Liver (tissue), 9 donors: ENCODE data around the gene M1AP. TPM values are rescaled to one million over a fixed set of nuclear protein-coding genes. Genes with fewer than 3 reads are reported as not detected.

Source experiments
- DNase-seq: peaks from one replicate; pipeline ENCODE4 v3.0.0-alpha.2; 2017; ENCODE audit warnings: low spot score
- H3K27ac ChIP-seq, 2 donors: one replicate each; pipeline ENCODE4 v1.7.0; 2013; ENCODE audit warnings: inconsistent platforms in 2 of 2, low read length in 2 of 2, control low read depth in 1 of 2, low read depth in 1 of 2, mild to moderate bottlenecking in 1 of 2
- H3K27me3 ChIP-seq, 4 donors: one replicate each; pipeline versions ENCODE4 v1.6.1 to v1.7.0; 2013; ENCODE audit warnings: low read length in 3 of 4, inconsistent platforms in 1 of 4, mild to moderate bottlenecking in 1 of 4, moderate library complexity in 1 of 4; ENCODE audit not compliant: control insufficient read depth in 4 of 4, insufficient read depth in 4 of 4
- H3K36me3 ChIP-seq, 4 donors: one replicate each; pipeline versions ENCODE4 v1.6.1 to v1.7.0; 2013; ENCODE audit warnings: low read length in 3 of 4, mild to moderate bottlenecking in 3 of 4, low read depth in 1 of 4, moderate library complexity in 1 of 4; ENCODE audit not compliant: control insufficient read depth in 4 of 4, insufficient read depth in 3 of 4
- H3K4me1 ChIP-seq, 4 donors: one replicate each; pipeline versions ENCODE4 v1.6.1 to v1.7.0; 2013; ENCODE audit warnings: low read length in 3 of 4, mild to moderate bottlenecking in 3 of 4, moderate library complexity in 1 of 4; ENCODE audit not compliant: control insufficient read depth in 4 of 4, insufficient read depth in 4 of 4
- H3K4me3 ChIP-seq, 3 donors: one replicate each; pipeline versions ENCODE4 v1.6.1 to v1.7.0; 2013; ENCODE audit warnings: low read length in 3 of 3, control low read depth in 1 of 3, low read depth in 1 of 3, mild to moderate bottlenecking in 1 of 3
- H3K9ac ChIP-seq, 2 donors: one replicate each; pipeline ENCODE4 v1.7.0; 2013; ENCODE audit warnings: low read length in 2 of 2, mild to moderate bottlenecking in 2 of 2, moderate library complexity in 2 of 2, control low read depth in 1 of 2, low read depth in 1 of 2
- H3K9me3 ChIP-seq, 4 donors: one replicate each; pipeline versions ENCODE4 v1.6.1 to v1.7.0; 2013; ENCODE audit warnings: low read length in 3 of 4; ENCODE audit not compliant: control insufficient read depth in 4 of 4
- EGR1 ChIP-seq, 2 donors: IDR thresholded peaks; 2 replicates each; pipeline ENCODE4 v1.6.1; 2016 to 2018; ENCODE audit warnings: antibody characterized with exemption in 2 of 2, low read depth in 2 of 2
- FOXA1 ChIP-seq: IDR thresholded peaks from 2 replicates; pipeline ENCODE4 v1.6.1; 2016; ENCODE audit warnings: antibody characterized with exemption
- FOXA2 ChIP-seq: IDR thresholded peaks from 2 replicates; pipeline ENCODE4 v1.6.1; 2016; ENCODE audit warnings: antibody characterized with exemption
- GABPA ChIP-seq, 2 donors: IDR thresholded peaks in 1 of 2; conservative IDR thresholded peaks in 1 of 2; 2 replicates each; pipeline ENCODE4 v1.6.1; 2016; ENCODE audit warnings: antibody characterized with exemption in 2 of 2, mild to moderate bottlenecking in 1 of 2, moderate library complexity in 1 of 2
- HNF4A ChIP-seq, 2 donors: conservative IDR thresholded peaks; 2 replicates each; pipeline ENCODE4 v1.6.1; 2016; ENCODE audit warnings: antibody characterized with exemption in 2 of 2, mild to moderate bottlenecking in 2 of 2
- HNF4G ChIP-seq: IDR thresholded peaks from 2 replicates; pipeline ENCODE4 v1.6.1; 2016; ENCODE audit warnings: antibody characterized with exemption
- JUND ChIP-seq, 2 donors: IDR thresholded peaks; 2 replicates each; pipeline ENCODE4 v1.6.1; 2016; ENCODE audit warnings: antibody characterized with exemption in 2 of 2
- NR2F2 ChIP-seq: IDR thresholded peaks from 2 replicates; pipeline ENCODE4 v1.6.1; 2016; ENCODE audit warnings: antibody characterized with exemption
- RAD21 ChIP-seq, 2 donors: IDR thresholded peaks; 2 replicates each; pipeline ENCODE4 v1.6.1; 2016; ENCODE audit warnings: antibody characterized with exemption in 2 of 2, mild to moderate bottlenecking in 2 of 2
- RXRA ChIP-seq, 2 donors: IDR thresholded peaks; 2 replicates each; pipeline ENCODE4 v1.6.1; 2017 to 2018; ENCODE audit warnings: antibody characterized with exemption in 2 of 2, mild to moderate bottlenecking in 1 of 2
- SP1 ChIP-seq: IDR thresholded peaks from 2 replicates; pipeline ENCODE4 v1.6.1; 2018; ENCODE audit warnings: antibody characterized with exemption, mild to moderate bottlenecking
- TAF1 ChIP-seq: conservative IDR thresholded peaks from 2 replicates; pipeline ENCODE4 v1.6.1; 2016; ENCODE audit warnings: antibody characterized with exemption, mild to moderate bottlenecking
- YY1 ChIP-seq: IDR thresholded peaks from 2 replicates; pipeline ENCODE4 v1.6.1; 2016; ENCODE audit warnings: antibody characterized with exemption, mild to moderate bottlenecking
- WGBS: extraction: QIAGEN DNeasy Blood & Tissue Kit; methylation state at CpG from one replicate; pipeline ENCODE4 v1.1.7; 2013; 5-methylcytosine and 5-hydroxymethylcytosine counted together
- polyA plus RNA-seq, 2 donors: library from polyadenylated mRNA; stranded (reverse) in 1 of 2; unstranded in 1 of 2; fragments of 200-250 nt in 1 of 2; fragments of >200 nt in 1 of 2; fragmentation: Nextera tagmentation in 1 of 2; extraction: Ambion mirVana in 1 of 2; gene quantifications; one replicate each; pipeline versions ENCODE4 v1.2.1 to v1.2.3, GENCODE V29; 2013 to 2015
- total RNA-seq, 2 donors: library from RNA; depleted of rRNA; stranded (reverse); fragments of >200 nt; gene quantifications; one replicate each; pipeline ENCODE4 v1.2.3, GENCODE V29; 2014
- TF ChIP-seq, protein P1 (sequence below): IDR thresholded peaks from 2 replicates; pipeline ENCODE4 v1.6.1; 2016; ENCODE audit warnings: antibody characterized with exemption
- TF ChIP-seq, protein P2 (sequence below): IDR thresholded peaks from 2 replicates; pipeline ENCODE4 v1.6.1; 2016; ENCODE audit warnings: antibody characterized with exemption, mild to moderate bottlenecking
- TF ChIP-seq, protein P3 (sequence below): fragments of 150-350 bp; IDR thresholded peaks from 2 replicates; pipeline ENCODE4 v1.5.1; 2017; ENCODE audit warnings: improper control_type of control experiment, low read depth, low read length; ENCODE audit not compliant: missing input control
- TF ChIP-seq, protein P4 (sequence below): IDR thresholded peaks from 2 replicates; pipeline ENCODE4 v1.6.1; 2016; ENCODE audit warnings: antibody characterized with exemption
- TF ChIP-seq, protein P5 (sequence below): IDR thresholded peaks from 2 replicates; pipeline ENCODE4 v1.6.1; 2016; ENCODE audit warnings: antibody characterized with exemption
- donor health status: healthy.
- donor health status: healthy.
- donor health status: healthy.
- donor health status: healthy.
- donor health status: healthy.

Gene M1AP, protein sequence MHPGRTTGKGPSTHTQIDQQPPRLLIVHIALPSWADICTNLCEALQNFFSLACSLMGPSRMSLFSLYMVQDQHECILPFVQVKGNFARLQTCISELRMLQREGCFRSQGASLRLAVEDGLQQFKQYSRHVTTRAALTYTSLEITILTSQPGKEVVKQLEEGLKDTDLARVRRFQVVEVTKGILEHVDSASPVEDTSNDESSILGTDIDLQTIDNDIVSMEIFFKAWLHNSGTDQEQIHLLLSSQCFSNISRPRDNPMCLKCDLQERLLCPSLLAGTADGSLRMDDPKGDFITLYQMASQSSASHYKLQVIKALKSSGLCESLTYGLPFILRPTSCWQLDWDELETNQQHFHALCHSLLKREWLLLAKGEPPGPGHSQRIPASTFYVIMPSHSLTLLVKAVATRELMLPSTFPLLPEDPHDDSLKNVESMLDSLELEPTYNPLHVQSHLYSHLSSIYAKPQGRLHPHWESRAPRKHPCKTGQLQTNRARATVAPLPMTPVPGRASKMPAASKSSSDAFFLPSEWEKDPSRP
- total RNA-seq: under 1 TPM; under 0.01 to 0.09 TPM
- under 1 TPM; 0.06 to 0.38 TPM for polyA plus RNA-seq

DNA sequence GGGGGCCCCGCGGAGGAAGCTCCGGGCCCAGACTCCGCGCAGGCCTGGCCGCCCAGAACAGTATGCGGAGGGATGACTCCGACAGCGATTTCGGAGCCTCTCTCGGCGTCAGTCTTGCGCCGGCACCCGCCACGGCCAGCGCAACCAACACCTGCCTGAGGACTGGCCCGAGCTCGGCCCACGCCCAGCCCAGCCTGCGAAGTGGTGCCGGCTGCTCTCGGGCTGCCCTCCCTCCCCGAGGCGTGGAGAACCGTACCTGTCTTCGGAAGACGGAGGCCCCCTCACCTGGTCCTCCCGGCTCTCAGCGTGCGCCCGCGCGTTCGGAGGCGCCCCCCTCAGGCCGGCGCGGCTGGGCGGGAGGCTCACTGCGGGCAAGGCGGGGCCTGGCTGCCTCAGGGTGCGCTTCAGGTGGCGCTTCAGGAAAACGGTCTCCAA is at the start of gene M1AP:
TSS of gene M1AP (minus strand) at position 322 of the 435 bp plus-strand sequence. CDS start 8,055 bp downstream, outside the sequence.
- DNase-seq: no peak
- no peak within 1 kb of the TSS for H3K9ac ChIP-seq
- H3K4me3 ChIP-seq: no peak within 1 kb of the TSS
- TF ChIP-seq YY1 (no peak), NR2F2 (no peak), RAD21 (IDR thresholded peaks at IDR 0.05) (no peak), FOXA2 (no peak), FOXA1 (no peak), SP1 (no peak), TAF1 (no peak), HNF4A (conservative IDR thresholded peaks at IDR 0.05) (no peak), RXRA (IDR thresholded peaks at IDR 0.05) (no peak), EGR1 (IDR thresholded peaks at IDR 0.05; ENCODE audit: low read depth in 2 of 2) (no peak), HNF4G (no peak), GABPA (IDR thresholded peaks at IDR 0.05 in 1 of 2, conservative IDR thresholded peaks at IDR 0.05 in 1 of 2) (no peak), JUND (IDR thresholded peaks at IDR 0.05) (no peak)
- TF ChIP-seq, protein P1, sequence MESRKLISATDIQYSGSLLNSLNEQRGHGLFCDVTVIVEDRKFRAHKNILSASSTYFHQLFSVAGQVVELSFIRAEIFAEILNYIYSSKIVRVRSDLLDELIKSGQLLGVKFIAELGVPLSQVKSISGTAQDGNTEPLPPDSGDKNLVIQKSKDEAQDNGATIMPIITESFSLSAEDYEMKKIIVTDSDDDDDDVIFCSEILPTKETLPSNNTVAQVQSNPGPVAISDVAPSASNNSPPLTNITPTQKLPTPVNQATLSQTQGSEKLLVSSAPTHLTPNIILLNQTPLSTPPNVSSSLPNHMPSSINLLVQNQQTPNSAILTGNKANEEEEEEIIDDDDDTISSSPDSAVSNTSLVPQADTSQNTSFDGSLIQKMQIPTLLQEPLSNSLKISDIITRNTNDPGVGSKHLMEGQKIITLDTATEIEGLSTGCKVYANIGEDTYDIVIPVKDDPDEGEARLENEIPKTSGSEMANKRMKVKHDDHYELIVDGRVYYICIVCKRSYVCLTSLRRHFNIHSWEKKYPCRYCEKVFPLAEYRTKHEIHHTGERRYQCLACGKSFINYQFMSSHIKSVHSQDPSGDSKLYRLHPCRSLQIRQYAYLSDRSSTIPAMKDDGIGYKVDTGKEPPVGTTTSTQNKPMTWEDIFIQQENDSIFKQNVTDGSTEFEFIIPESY: no peak
- TF ChIP-seq, protein P2, sequence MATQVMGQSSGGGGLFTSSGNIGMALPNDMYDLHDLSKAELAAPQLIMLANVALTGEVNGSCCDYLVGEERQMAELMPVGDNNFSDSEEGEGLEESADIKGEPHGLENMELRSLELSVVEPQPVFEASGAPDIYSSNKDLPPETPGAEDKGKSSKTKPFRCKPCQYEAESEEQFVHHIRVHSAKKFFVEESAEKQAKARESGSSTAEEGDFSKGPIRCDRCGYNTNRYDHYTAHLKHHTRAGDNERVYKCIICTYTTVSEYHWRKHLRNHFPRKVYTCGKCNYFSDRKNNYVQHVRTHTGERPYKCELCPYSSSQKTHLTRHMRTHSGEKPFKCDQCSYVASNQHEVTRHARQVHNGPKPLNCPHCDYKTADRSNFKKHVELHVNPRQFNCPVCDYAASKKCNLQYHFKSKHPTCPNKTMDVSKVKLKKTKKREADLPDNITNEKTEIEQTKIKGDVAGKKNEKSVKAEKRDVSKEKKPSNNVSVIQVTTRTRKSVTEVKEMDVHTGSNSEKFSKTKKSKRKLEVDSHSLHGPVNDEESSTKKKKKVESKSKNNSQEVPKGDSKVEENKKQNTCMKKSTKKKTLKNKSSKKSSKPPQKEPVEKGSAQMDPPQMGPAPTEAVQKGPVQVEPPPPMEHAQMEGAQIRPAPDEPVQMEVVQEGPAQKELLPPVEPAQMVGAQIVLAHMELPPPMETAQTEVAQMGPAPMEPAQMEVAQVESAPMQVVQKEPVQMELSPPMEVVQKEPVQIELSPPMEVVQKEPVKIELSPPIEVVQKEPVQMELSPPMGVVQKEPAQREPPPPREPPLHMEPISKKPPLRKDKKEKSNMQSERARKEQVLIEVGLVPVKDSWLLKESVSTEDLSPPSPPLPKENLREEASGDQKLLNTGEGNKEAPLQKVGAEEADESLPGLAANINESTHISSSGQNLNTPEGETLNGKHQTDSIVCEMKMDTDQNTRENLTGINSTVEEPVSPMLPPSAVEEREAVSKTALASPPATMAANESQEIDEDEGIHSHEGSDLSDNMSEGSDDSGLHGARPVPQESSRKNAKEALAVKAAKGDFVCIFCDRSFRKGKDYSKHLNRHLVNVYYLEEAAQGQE: no peak
- TF ChIP-seq, protein P3, sequence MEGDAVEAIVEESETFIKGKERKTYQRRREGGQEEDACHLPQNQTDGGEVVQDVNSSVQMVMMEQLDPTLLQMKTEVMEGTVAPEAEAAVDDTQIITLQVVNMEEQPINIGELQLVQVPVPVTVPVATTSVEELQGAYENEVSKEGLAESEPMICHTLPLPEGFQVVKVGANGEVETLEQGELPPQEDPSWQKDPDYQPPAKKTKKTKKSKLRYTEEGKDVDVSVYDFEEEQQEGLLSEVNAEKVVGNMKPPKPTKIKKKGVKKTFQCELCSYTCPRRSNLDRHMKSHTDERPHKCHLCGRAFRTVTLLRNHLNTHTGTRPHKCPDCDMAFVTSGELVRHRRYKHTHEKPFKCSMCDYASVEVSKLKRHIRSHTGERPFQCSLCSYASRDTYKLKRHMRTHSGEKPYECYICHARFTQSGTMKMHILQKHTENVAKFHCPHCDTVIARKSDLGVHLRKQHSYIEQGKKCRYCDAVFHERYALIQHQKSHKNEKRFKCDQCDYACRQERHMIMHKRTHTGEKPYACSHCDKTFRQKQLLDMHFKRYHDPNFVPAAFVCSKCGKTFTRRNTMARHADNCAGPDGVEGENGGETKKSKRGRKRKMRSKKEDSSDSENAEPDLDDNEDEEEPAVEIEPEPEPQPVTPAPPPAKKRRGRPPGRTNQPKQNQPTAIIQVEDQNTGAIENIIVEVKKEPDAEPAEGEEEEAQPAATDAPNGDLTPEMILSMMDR: no peak
- TF ChIP-seq, protein P4, sequence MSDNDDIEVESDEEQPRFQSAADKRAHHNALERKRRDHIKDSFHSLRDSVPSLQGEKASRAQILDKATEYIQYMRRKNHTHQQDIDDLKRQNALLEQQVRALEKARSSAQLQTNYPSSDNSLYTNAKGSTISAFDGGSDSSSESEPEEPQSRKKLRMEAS: no peak
- TF ChIP-seq, protein P5, sequence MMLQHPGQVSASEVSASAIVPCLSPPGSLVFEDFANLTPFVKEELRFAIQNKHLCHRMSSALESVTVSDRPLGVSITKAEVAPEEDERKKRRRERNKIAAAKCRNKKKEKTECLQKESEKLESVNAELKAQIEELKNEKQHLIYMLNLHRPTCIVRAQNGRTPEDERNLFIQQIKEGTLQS: no peak
- peaks cover 0 to 4% (median 2%) of the 10 kb centered on the region in 4 donors for H3K4me1 ChIP-seq
- no peaks in the 10 kb centered on the region for H3K36me3 ChIP-seq
- 22% methylated on average over 45 of the region's 45 CpGs for WGBS
- peaks cover 0 to 2% (median 0%) of the 10 kb centered on the region in 4 donors for H3K9me3 ChIP-seq
- no peak within 1 kb of the TSS for H3K27ac ChIP-seq
- H3K27me3 ChIP-seq: peaks cover 0 to 6% (median 3%) of the 10 kb centered on the region in 4 donors
